ENCODE results near the gene TMEM127.

The TMEM127 gene

DNA sequence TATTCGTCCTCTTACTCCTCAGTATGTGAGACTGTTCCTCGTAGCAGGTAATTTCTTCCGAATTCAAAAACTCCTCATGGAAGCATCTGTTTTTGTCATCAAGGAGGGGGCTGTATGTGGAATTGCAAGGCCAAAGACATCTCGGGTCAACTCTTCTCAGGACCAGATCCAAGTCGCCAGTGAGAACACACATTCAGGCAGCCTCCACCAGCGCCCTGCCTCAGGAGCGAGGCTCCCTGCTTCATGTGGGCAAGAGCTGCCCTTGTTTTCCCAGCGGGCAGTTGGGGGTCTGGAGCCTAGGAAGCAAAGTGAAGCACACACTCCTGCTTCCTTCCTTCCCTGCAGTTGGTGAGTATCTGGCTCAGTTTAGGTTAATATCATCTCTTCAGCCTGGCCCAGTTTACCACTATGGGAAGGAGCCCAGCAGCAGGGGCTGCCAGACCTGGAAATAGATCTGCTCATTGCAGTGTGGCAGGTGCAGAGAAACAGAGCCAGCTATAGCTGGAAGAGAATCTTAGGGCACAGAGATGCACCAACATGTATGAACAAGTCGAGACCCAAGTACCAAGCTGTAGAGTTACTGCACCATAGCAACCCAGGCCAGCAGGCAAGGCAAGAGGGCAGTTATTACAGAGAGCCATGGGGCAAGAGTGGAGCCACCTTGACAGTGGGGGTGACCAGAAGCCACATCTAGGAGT is 25.3 kb downstream of the TMEM127 start:
- DNase-seq (ENCODE audit: low read depth, low spot score): no peak
- Histone ChIP-seq H3K9me3 (ENCODE audit: insufficient read depth, low read length) (no peaks in the 10 kb centered on the region), H3K27me3 (ENCODE audit: insufficient read depth, insufficient read length) (no peaks in the 10 kb centered on the region), H3K4me1 (ENCODE audit: insufficient read depth, insufficient read length) (peaks cover 9% of the 10 kb centered on the region), H3K4me3 (ENCODE audit: insufficient read length, low read depth) (no peak overlapping the region), H3K36me3 (ENCODE audit: insufficient read depth, insufficient read length, low read length) (no peaks in the 10 kb centered on the region), H3K9ac (ENCODE audit: insufficient read length, low read depth) (no peak overlapping the region)
- TF ChIP-seq YY1 (IDR thresholded peaks at IDR 0.05; ENCODE audit: insufficient read depth, insufficient read length): no peak
- TF ChIP-seq SUZ12 (IDR thresholded peaks at IDR 0.05; ENCODE audit: extremely low read depth, insufficient read depth, insufficient read length): no peak
- no peak for TF ChIP-seq ZNF274 (IDR thresholded peaks at IDR 0.05; ENCODE audit: low read depth, low read length)

DNA sequence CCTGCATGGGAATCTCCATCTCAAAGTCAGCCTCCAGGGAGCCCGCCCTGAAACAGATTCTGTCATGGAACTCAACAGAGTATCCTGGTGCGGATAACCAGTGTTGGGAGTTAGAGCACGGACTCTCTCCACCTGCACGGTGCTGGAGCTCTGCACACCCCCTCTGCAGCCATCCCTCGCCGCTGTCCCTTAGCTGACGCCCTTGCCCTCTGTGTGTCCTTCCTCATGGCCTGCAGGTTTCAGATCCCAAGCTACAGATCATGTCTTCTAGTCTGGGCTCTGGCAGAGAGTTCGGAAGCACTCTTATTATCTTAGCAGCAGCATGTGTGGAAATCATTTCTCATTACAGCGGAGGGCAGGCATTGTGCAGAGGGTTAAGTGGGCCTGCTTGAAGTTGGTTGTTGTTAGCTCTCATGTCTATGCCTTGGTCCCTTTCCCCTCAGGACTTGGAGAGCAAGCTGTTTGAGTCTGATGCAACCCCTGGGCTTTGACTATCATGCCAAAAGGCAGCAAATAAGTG is 26.0 kb downstream of the TMEM127 start:
- Histone ChIP-seq H3K4me3 (ENCODE audit: insufficient read length, low read depth) (no peak overlapping the region), H3K9ac (ENCODE audit: insufficient read length, low read depth) (no peak overlapping the region), H3K4me1 (ENCODE audit: insufficient read depth, insufficient read length) (peaks cover 9% of the 10 kb centered on the region), H3K36me3 (ENCODE audit: insufficient read depth, insufficient read length, low read length) (no peaks in the 10 kb centered on the region), H3K27me3 (ENCODE audit: insufficient read depth, insufficient read length) (no peaks in the 10 kb centered on the region), H3K9me3 (ENCODE audit: insufficient read depth, low read length) (no peaks in the 10 kb centered on the region)
- no peak for DNase-seq (ENCODE audit: low read depth, low spot score)
- no peak for TF ChIP-seq SUZ12 (IDR thresholded peaks at IDR 0.05; ENCODE audit: extremely low read depth, insufficient read depth, insufficient read length)
- no peak for TF ChIP-seq YY1 (IDR thresholded peaks at IDR 0.05; ENCODE audit: insufficient read depth, insufficient read length)
- TF ChIP-seq ZNF274 (IDR thresholded peaks at IDR 0.05; ENCODE audit: low read depth, low read length): no peak

DNA sequence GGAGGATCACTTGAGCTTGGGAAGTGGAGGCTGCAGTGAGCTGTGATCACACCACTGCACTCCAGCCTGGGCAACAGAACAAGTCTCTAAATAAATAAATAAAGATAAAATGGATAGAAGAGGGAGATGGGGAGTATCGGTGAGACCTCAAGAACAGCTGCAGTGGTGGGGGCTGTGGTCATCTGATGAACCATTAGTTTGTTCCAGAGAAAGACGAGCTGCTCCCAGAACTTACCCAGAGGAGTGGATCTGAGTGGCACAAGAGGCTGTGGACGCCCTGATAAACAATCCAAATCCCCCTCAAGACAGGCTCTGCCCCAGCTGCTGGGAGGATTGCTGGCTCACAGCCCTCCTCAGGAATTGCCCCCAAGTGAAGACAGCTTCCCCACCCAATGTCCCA is 26.7 kb downstream of the TMEM127 start:
- TF ChIP-seq SUZ12 (IDR thresholded peaks at IDR 0.05; ENCODE audit: extremely low read depth, insufficient read depth, insufficient read length) (no peak), ZNF274 (IDR thresholded peaks at IDR 0.05; ENCODE audit: low read depth, low read length) (no peak), YY1 (IDR thresholded peaks at IDR 0.05; ENCODE audit: insufficient read depth, insufficient read length) (no peak)
- no peak overlapping the region for H3K4me3 ChIP-seq (ENCODE audit: insufficient read length, low read depth)
- no peaks in the 10 kb centered on the region for H3K9me3 ChIP-seq (ENCODE audit: insufficient read depth, low read length)
- H3K4me1 ChIP-seq (ENCODE audit: insufficient read depth, insufficient read length): peaks cover 11% of the 10 kb centered on the region
- H3K27me3 ChIP-seq (ENCODE audit: insufficient read depth, insufficient read length): no peaks in the 10 kb centered on the region
- DNase-seq (ENCODE audit: low read depth, low spot score): no peak
- H3K9ac ChIP-seq (ENCODE audit: insufficient read length, low read depth): no peak overlapping the region
- no peaks in the 10 kb centered on the region for H3K36me3 ChIP-seq (ENCODE audit: insufficient read depth, insufficient read length, low read length)

DNA sequence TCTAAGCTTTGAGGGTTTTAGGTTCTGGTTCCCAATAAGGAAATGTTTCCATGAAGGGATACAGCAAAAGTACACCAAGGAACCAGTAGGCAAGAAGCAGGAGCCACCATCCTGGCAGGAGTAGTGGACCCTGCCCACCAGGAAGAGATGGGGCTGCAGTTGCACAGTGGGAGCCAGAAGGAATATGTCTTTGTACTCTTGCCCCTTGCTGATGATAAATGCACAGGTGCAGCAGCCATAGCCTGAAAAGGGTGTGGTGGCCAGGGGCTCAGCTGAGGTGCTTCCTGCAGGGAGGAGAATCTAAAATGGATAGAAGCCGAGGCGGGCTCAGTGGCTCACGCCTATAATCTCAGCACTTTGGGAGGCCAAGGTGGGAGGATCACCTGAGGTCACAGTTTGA is 27.5 kb downstream of the TMEM127 start:
- H3K36me3 ChIP-seq (ENCODE audit: insufficient read depth, insufficient read length, low read length): no peaks in the 10 kb centered on the region
- no peak overlapping the region for H3K9ac ChIP-seq (ENCODE audit: insufficient read length, low read depth)
- no peak overlapping the region for H3K4me3 ChIP-seq (ENCODE audit: insufficient read length, low read depth)
- no peak for DNase-seq (ENCODE audit: low read depth, low spot score)
- H3K4me1 ChIP-seq (ENCODE audit: insufficient read depth, insufficient read length): peaks cover 12% of the 10 kb centered on the region
- H3K27me3 ChIP-seq (ENCODE audit: insufficient read depth, insufficient read length): no peaks in the 10 kb centered on the region
- no peak for TF ChIP-seq SUZ12 (IDR thresholded peaks at IDR 0.05; ENCODE audit: extremely low read depth, insufficient read depth, insufficient read length)
- no peak for TF ChIP-seq ZNF274 (IDR thresholded peaks at IDR 0.05; ENCODE audit: low read depth, low read length)
- no peak for TF ChIP-seq YY1 (IDR thresholded peaks at IDR 0.05; ENCODE audit: insufficient read depth, insufficient read length)
- H3K9me3 ChIP-seq (ENCODE audit: insufficient read depth, low read length): no peaks in the 10 kb centered on the region

DNA sequence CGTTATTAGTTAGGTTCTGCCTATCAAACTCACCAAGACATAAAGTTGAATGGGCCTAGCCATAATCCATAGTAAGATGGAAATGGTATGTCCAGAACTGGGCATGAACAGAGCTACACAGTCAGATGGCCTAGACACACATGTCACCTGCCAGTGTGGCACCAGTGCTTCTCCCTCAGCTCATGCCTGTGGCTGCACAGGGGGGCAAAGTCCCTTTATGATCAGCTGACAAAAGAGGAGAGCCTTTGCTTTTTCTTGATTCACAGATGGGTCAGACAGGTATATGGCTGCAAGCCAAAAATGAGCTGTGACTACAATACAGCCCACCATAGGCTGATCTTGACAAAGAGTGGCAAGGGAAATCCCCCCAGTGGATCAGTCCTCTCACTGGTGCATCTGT is 28.9 kb downstream of the TMEM127 start:
- no peak for DNase-seq (ENCODE audit: low read depth, low spot score)
- H3K4me1 ChIP-seq (ENCODE audit: insufficient read depth, insufficient read length): peaks cover 12% of the 10 kb centered on the region
- no peak for TF ChIP-seq SUZ12 (IDR thresholded peaks at IDR 0.05; ENCODE audit: extremely low read depth, insufficient read depth, insufficient read length)
- no peak for TF ChIP-seq YY1 (IDR thresholded peaks at IDR 0.05; ENCODE audit: insufficient read depth, insufficient read length)
- TF ChIP-seq ZNF274 (IDR thresholded peaks at IDR 0.05; ENCODE audit: low read depth, low read length): no peak

DNA sequence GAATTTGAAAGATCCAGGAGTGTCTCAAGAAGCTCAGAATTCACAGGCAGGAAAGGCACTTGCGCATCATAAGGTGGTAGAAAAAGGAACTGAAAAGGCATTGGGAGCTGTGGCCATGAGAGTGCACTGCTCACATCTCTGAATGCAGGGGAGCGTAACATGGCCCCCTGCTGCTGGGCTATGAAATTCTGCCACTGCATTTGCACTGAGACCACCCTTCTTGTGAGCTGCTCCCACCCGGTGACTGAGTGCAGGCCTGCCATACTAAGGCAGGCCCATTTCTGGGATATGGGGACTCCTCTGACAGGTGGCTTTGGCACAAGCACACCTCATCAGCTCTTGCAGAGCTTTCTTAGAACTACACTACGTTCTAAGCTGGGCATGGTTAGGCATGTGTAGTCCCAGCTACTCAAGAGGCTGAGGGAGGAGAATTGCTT is 31.9 kb downstream of the TMEM127 start:
- no peak for DNase-seq (ENCODE audit: low read depth, low spot score)
- no peak for TF ChIP-seq YY1 (IDR thresholded peaks at IDR 0.05; ENCODE audit: insufficient read depth, insufficient read length)
- TF ChIP-seq ZNF274 (IDR thresholded peaks at IDR 0.05; ENCODE audit: low read depth, low read length): no peak
- no peak for TF ChIP-seq SUZ12 (IDR thresholded peaks at IDR 0.05; ENCODE audit: extremely low read depth, insufficient read depth, insufficient read length)
- Histone ChIP-seq H3K4me3 (ENCODE audit: insufficient read length, low read depth) (no peak overlapping the region), H3K27me3 (ENCODE audit: insufficient read depth, insufficient read length) (no peaks in the 10 kb centered on the region), H3K4me1 (ENCODE audit: insufficient read depth, insufficient read length) (peaks cover 3% of the 10 kb centered on the region), H3K9me3 (ENCODE audit: insufficient read depth, low read length) (no peaks in the 10 kb centered on the region), H3K36me3 (ENCODE audit: insufficient read depth, insufficient read length, low read length) (no peaks in the 10 kb centered on the region), H3K9ac (ENCODE audit: insufficient read length, low read depth) (no peak overlapping the region)

More for the DNA sequence above, 28.9 kb downstream of the TMEM127 start:
- Histone ChIP-seq H3K4me3 (ENCODE audit: insufficient read length, low read depth) (no peak overlapping the region), H3K27me3 (ENCODE audit: insufficient read depth, insufficient read length) (no peaks in the 10 kb centered on the region), H3K36me3 (ENCODE audit: insufficient read depth, insufficient read length, low read length) (no peaks in the 10 kb centered on the region), H3K9ac (ENCODE audit: insufficient read length, low read depth) (no peak overlapping the region), H3K9me3 (ENCODE audit: insufficient read depth, low read length) (no peaks in the 10 kb centered on the region)

DNA sequence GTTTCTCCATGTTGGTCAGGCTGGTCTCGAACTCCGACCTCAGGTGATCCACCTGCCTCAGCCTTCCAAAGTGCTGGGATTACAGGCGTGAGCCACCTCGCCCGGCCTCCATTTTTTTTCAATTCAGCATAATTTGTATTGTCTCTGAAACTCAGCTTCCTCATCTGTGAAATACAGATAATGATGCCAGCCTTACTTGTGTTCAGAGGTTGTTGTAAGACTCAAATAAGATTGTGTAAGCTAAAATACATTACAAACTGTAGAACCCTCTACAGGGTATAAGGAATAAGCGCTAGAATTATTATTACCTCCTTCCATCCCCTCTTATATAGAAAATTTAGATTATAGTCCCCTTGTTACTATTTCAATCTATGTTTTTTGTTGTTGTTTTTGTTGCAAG is 32.4 kb downstream of the TMEM127 start:
- Histone ChIP-seq H3K4me1 (ENCODE audit: insufficient read depth, insufficient read length) (peaks cover 3% of the 10 kb centered on the region), H3K9ac (ENCODE audit: insufficient read length, low read depth) (no peak overlapping the region), H3K36me3 (ENCODE audit: insufficient read depth, insufficient read length, low read length) (no peaks in the 10 kb centered on the region), H3K27me3 (ENCODE audit: insufficient read depth, insufficient read length) (no peaks in the 10 kb centered on the region), H3K9me3 (ENCODE audit: insufficient read depth, low read length) (no peaks in the 10 kb centered on the region), H3K4me3 (ENCODE audit: insufficient read length, low read depth) (no peak overlapping the region)
- DNase-seq (ENCODE audit: low read depth, low spot score): no peak
- no peak for TF ChIP-seq SUZ12 (IDR thresholded peaks at IDR 0.05; ENCODE audit: extremely low read depth, insufficient read depth, insufficient read length)
- TF ChIP-seq YY1 (IDR thresholded peaks at IDR 0.05; ENCODE audit: insufficient read depth, insufficient read length): no peak
- TF ChIP-seq ZNF274 (IDR thresholded peaks at IDR 0.05; ENCODE audit: low read depth, low read length): no peak

All from NT2/D1 (cell line).